ENCODE results near the gene FILIP1L.

Gene FILIP1L

GRCh38 chr3:99866261-99866761 is 248.0 kb downstream of the FILIP1L start:
- no peak for DNase-seq (ENCODE audit: low read depth)

DNA sequence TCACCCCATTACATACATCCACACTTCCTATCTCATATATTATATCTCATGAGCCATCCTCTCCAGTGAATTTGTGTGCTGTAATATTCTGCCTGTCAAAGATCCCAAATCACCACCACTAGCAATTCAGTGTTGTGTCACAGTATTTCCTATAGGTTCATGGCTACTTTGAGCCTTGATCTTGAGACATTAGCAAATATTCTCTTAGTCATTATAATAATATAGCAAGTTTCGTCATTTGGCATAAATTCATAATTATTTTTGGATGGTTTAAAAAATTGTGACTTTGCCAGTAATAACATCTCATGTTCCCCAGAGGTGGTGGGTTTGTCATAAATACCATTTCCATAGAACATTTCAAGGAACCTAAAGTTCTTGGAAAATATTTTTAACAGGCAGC is 249.0 kb downstream of the FILIP1L start:
- no peak for DNase-seq (ENCODE audit: low read depth)

DNA sequence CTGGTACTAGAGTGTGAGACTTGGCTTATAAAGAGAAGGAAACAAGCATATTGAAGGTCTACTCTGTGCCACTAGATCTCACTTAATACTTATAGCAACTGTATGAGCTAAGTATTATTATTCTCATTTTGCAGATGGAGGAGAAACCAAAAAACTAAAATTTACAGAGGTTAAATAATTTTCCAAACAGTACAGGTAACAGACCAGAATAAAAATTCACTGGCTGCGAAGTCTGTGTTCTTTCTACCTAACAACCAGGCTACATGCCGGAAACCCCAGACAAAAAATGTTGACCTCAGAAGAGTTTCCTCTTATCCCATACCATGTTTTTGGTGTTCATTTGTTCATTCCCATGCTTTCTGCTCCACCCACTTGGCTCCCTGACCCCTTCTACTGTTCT is 250.0 kb downstream of the FILIP1L start:
- DNase-seq (ENCODE audit: low read depth) = no peak

DNA sequence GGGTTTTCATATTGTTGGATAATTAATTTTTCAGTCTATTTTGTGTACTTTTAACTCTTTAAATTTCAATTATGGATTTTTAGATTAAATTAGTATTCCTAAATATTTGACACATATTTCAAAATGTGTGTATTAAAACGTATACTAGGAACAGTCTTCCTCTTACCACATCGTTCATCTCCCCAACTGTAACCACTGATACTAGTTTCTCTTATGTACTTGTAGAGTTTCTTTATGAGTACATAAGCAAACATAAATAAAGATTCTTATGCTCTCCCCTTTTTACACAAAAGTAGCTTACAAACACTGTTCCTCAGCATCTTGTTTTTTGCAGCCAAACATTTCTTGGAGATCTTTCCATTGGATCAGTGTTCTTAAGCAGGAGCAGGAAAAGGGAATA is 250.7 kb downstream of the FILIP1L start:
- no peak for DNase-seq (ENCODE audit: low read depth)

DNA sequence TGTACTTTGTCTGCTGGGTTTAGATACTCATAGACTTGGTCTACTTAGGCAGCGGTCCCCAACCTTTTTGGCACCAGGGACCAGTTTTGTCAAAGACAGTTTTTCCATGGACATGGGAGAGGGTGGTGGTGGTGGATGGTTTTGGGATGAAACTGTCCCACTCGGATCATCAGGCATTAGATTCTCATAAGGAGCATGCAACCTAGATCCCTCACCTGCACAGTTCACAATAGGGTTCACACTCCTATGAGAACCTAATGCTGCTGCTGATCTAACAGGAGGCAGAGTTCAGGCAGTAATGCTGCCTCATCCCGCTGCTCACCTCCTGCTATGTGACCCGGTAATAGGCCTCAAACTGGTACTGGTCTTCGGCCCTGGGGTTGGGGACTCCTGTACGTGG is 251.3 kb downstream of the FILIP1L start:
- no peak for DNase-seq (ENCODE audit: low read depth)

DNA sequence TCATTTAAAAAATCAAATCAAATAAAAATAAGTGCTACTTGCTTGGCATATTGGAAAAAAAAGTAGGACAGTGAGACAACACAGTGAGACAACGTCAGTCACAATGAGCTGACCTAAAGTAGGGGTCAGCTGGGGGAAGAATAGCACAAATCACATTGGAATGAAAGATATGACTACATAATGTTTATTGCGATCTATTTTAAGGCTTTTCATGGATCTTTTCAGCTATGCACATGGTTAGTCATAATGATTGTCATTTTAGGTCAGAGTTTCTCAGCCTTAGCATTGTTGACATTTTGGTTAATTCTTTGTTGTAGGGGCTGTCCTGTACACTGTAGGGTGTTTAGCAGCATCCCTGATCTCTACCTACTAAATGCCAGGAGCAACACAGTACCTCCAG is 252.1 kb downstream of the FILIP1L start:
- no peak for DNase-seq (ENCODE audit: low read depth)

DNA sequence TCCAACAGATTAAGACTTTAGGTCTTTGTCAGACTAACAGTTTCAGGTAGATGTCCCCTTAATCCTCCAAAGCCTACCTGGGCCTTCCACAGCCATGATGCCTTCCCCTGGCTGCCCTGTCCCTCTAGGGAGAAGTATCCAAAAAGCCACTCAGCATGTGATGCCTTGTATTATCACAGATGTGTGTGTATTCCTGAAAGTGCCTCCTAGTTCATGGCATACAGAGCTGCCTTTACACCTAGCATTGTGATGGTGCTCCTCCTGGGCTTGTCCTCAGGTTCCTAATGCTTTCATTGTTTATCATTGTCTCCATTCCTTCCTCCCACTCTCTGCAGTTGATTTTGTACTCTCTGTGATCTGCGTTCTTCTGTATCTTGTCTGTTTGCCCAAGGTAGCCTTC is 253.1 kb downstream of the FILIP1L start:
- DNase-seq (ENCODE audit: low read depth) = no peak

- no peak for DNase-seq (ENCODE audit: low read depth)
Measured at GRCh38 chr3:99859825-99860224, 254.5 kb downstream of the FILIP1L start.

- no peak for DNase-seq (ENCODE audit: low read depth)
Measured at GRCh38 chr3:99858469-99858868, 255.8 kb downstream of the FILIP1L start.

DNA sequence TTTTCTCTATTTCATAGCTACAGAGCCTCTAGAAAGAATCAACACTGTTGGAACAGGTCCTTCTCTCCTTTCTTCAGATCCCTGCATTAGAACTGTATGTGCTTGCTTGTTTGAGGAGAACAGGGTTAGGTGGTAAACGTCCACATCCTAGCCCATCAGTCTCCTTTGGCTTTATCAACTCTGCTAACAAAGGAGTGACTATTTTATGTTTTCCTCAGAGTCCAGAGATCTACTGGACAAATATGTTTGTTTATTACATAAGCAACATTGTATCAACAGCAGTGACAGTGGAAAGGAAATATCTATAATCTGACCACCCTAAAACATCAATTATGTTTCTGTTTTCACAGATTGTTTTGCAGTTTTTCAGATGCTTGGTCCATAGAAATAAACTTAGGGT is 257.0 kb downstream of the FILIP1L start:
- DNase-seq (ENCODE audit: low read depth) = no peak

- no peak for DNase-seq (ENCODE audit: low read depth)
Measured at GRCh38 chr3:99856437-99857220, 257.7 kb downstream of the FILIP1L start.

DNA sequence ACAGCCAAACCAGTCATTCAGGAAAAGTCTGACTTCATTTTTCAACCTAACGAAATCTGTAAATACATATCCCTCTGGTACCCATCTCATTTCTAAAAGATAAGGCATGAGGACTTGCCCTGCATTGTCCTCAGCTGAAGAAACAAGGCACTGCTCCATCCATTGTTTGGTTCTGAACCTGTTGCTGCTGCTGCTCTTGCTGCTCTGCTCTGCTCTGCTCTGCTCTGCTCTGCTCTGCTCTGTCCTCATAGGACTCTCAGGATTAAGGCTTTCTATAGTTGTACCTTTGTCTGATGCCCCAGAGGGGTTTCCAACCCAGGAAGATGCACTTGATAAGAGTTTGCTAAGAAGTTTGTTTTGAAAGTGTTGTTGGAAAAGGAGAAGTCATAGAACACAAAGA is 258.4 kb downstream of the FILIP1L start:
- no peak for DNase-seq (ENCODE audit: low read depth)

GRCh38 chr3:99854756-99855298 is 259.5 kb downstream of the FILIP1L start:
- no peak for DNase-seq (ENCODE audit: low read depth)

GRCh38 chr3:99852851-99853250 is 261.4 kb downstream of the FILIP1L start:
- DNase-seq (ENCODE audit: low read depth) = no peak

DNA sequence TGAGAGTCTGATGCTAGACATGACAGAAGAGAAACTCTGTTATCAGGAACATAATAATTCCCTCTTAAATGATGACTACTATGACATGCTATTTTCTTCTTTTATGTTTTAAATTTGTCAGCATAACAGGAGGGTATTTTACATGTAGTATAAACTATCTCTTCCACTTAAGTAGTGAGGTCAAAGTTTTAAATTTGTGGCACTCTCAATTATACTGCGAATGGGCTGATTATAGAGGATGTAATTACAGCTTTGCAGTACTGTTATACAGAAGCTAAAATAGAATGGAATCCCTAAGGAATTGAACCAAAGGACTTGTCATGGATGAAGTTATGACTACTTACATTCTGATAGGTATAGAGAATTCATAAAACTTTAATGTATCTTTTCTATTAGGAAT is 262.3 kb downstream of the FILIP1L start:
- DNase-seq (ENCODE audit: low read depth) = no peak

DNA sequence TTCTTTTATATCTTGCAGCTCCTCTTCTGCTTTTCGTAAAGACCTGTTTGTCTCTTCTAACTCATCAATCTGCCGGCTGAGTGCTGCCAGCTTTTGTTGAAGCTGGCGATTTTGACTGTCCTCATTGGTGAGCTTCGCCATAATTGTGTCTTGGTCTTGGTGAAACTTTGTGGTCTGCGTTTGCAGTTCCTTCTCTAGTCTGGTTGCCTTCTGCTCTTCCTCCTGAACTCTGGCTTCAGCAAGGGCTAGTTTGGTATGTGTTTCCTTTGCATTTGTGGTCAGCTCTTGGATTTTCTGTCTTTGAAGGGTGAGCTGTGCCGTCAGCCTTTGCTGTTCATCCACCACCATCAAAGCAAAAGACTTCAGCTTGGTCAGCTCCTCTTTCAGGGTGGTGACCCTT is 263.7 kb downstream of the FILIP1L start:
- no peak for DNase-seq (ENCODE audit: low read depth)

GRCh38 chr3:99848433-99848832 is 265.9 kb downstream of the FILIP1L start:
- no peak for DNase-seq (ENCODE audit: low read depth)

- no peak for DNase-seq (ENCODE audit: low read depth)
Measured at GRCh38 chr3:99846477-99847160, 267.7 kb downstream of the FILIP1L start.

GRCh38 chr3:99845999-99846398 is 268.3 kb downstream of the FILIP1L start:
- no peak for DNase-seq (ENCODE audit: low read depth)

- DNase-seq (ENCODE audit: low read depth) = no peak
Measured at GRCh38 chr3:99845331-99845730, 269.0 kb downstream of the FILIP1L start.

- no peak for DNase-seq (ENCODE audit: low read depth)
Measured at GRCh38 chr3:99843590-99844258, 270.6 kb downstream of the FILIP1L start.

DNA sequence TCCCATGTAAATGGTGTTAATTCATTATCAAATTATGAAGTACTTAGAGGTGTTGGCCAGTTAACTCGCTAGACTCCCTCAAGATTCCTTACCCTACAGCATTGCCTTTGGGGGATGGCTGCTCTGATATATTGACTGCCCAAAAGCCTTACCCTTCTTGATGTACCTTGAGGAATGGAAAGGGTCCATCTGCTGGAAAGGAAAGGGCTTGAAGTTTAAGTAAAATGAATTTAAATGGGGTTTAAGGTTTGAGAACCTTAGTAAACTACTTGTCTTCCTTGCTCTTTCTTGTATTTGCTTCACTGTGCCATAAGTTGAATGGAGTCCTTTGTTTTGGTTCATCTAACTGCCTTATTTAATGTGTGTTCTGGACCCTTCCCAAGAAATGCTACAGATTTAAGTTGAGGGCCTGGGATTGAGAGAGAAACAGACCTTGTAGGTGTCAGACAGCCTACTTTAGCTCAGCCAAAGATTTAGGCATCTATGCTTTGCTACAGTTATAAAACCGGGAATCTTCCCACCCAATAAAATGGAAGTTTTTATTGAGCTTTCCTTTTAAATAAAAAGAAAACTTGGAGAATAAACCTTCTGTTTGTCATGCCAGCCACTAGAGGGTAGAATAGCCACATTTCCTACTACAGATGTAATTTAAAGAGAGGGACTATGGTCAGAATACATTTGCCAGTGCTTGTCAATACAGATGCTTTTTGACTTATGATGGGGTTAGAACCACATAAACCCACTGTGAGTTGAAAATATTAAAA is 271.3 kb downstream of the FILIP1L start:
- DNase-seq (ENCODE audit: low read depth) = no peak
